ENCODE results near the gene NOTCH4.

DNA sequence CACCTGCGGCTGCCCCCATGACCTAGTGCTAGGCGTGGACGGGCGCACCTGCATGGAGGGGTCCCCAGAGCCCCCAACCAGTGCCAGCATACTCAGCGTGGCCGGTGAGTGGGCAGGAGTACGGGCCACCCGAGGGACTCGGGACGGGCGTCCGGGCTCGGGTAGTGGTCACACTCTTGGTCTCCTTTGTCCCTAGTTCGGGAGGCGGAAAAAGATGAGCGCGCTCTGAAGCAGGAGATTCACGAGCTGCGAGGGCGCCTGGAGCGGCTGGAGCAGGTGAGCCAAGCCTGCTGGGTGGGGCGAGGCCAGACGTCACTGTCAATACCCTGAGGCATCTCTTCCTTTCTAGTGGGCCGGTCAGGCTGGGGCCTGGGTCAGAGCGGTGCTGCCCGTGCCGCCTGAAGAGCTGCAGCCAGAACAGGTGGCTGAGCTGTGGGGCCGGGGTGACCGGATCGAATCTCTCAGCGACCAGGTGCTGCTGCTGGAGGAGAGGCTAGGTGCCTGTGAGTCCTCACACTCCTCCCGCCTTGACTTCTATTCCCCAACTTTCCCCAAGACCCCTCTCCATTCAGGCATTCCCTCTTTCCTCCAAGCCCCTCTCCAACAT is 56.6 kb downstream of the NOTCH4 start:
- TF ChIP-seq, protein P1, sequence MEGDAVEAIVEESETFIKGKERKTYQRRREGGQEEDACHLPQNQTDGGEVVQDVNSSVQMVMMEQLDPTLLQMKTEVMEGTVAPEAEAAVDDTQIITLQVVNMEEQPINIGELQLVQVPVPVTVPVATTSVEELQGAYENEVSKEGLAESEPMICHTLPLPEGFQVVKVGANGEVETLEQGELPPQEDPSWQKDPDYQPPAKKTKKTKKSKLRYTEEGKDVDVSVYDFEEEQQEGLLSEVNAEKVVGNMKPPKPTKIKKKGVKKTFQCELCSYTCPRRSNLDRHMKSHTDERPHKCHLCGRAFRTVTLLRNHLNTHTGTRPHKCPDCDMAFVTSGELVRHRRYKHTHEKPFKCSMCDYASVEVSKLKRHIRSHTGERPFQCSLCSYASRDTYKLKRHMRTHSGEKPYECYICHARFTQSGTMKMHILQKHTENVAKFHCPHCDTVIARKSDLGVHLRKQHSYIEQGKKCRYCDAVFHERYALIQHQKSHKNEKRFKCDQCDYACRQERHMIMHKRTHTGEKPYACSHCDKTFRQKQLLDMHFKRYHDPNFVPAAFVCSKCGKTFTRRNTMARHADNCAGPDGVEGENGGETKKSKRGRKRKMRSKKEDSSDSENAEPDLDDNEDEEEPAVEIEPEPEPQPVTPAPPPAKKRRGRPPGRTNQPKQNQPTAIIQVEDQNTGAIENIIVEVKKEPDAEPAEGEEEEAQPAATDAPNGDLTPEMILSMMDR (IDR thresholded peaks at IDR 0.05) = no peak
- TF ChIP-seq ZFX (IDR thresholded peaks at IDR 0.05; ENCODE audit: borderline replicate concordance) = no peak

Data from 22Rv1 (cell line).